Endometrium (tissue), 2 donors: Measurements from ENCODE around the gene DNAJC12.
A peak's percentile ranks its signal among the peaks of the same experiment; 100 is the strongest.
"Not testable (repeated sequence)": the region's sequence is repeated elsewhere in the genome, so short reads cannot be mapped to it uniquely, and the experiment has no call there.

ENCODE experiments used
- FAIRE-seq: peaks from 2 replicates; lab custom pipeline; 2012; peaks lifted over from hg19 to GRCh38; lab: Jason Lieb, UNC
- donor health status: control.
- donor health status: control.

Gene DNAJC12

GRCh38 chr10:67790534-67791408, 47.2 kb downstream of the DNAJC12 start:
- no peak for FAIRE-seq

GRCh38 chr10:67789769-67790168, 48.2 kb downstream of the DNAJC12 start:
- FAIRE-seq = no peak

- no peak for FAIRE-seq
These were observed 49.7 kb downstream of the DNAJC12 start for GRCh38 chr10:67788028-67788886.

- FAIRE-seq = no peak
These were observed 52.9 kb downstream of the DNAJC12 start for GRCh38 chr10:67785098-67785497.

GRCh38 chr10:67784474-67784873, 53.5 kb downstream of the DNAJC12 start:
- FAIRE-seq = no peak

- no peak for FAIRE-seq
These were observed 54.2 kb downstream of the DNAJC12 start for GRCh38 chr10:67783606-67784294.

- no peak for FAIRE-seq
These were observed 55.5 kb downstream of the DNAJC12 start for GRCh38 chr10:67782530-67782929.

- FAIRE-seq = no peak
These were observed 57.0 kb downstream of the DNAJC12 start for GRCh38 chr10:67780759-67781538.

- not testable (repeated sequence) for FAIRE-seq
These were observed 57.8 kb downstream of the DNAJC12 start for GRCh38 chr10:67780204-67780621.

- FAIRE-seq = peak; percentile 77
These were observed 58.4 kb downstream of the DNAJC12 start for GRCh38 chr10:67779465-67780203.

GRCh38 chr10:67776371-67776770, 61.6 kb downstream of the DNAJC12 start:
- no peak for FAIRE-seq

- FAIRE-seq = no peak
These were observed 62.7 kb downstream of the DNAJC12 start for GRCh38 chr10:67775279-67775678.

GRCh38 chr10:67772894-67773511, 65.0 kb downstream of the DNAJC12 start:
- no peak for FAIRE-seq

- no peak for FAIRE-seq
These were observed 65.8 kb downstream of the DNAJC12 start for GRCh38 chr10:67772151-67772550.

- no peak for FAIRE-seq
These were observed 66.8 kb downstream of the DNAJC12 start for GRCh38 chr10:67771200-67771599.

GRCh38 chr10:67770537-67770936, 67.5 kb downstream of the DNAJC12 start:
- FAIRE-seq = no peak

- FAIRE-seq = no peak
These were observed 70.7 kb downstream of the DNAJC12 start for GRCh38 chr10:67767244-67767643.

- no peak for FAIRE-seq
These were observed 73.8 kb downstream of the DNAJC12 start for GRCh38 chr10:67764012-67764822.

- FAIRE-seq = no peak
These were observed 74.4 kb downstream of the DNAJC12 start for GRCh38 chr10:67763499-67764011.
